Hematopoietic multipotent progenitor cell (in vitro differentiated cells): ENCODE data around the gene ZKSCAN8. TPM values are rescaled to one million over a fixed set of nuclear protein-coding genes. Genes with fewer than 3 reads are reported as not detected.
"Not testable (repeated sequence)": the region's sequence is repeated elsewhere in the genome, so short reads cannot be mapped to it uniquely, and the experiment has no call there.

ENCODE experiments used
- DNase-seq, 3 donors: peaks; one replicate each; pipeline ENCODE4 v3.0.0-alpha.2; 2011 to 2015; ENCODE audit warnings: low read depth in 2 of 3, low spot score in 2 of 3
- total RNA-seq: library from RNA; depleted of rRNA; stranded (reverse); fragments of >200 nt; gene quantifications from one replicate; pipeline ENCODE4 v1.2.3, GENCODE V29; 2012

Gene ZKSCAN8
- total RNA-seq = 14.0 TPM

GRCh38 chr6:28141500-28142329, at the start of gene ZKSCAN8:
TSS of gene ZKSCAN8 (plus strand) at chr6:28141883. CDS start at chr6:28148408, 6,525 bp downstream.
- DNase-seq = peak; percentile 50 to 81 (median 81)

DNA sequence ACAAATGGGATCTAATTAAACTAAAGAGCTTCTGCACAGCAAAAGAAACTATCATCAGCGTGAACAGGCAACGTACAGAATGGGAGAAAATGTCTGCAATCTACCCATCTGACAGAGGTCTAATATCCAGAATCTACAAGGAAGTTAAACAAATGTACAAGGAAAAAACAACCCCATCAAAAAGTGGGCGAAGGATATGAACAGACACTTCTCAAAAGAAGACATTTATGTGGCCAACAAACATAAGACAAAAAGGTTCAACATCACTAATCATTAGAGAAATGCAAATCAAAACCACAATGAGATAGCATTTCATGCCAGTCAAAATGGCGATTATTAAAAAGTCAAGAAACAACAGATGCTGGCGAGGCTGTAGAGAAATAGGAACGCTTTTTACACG, 39.5 kb upstream of the ZKSCAN8 start:
- DNase-seq = not testable (repeated sequence)

- DNase-seq = not testable (repeated sequence)
Measured at GRCh38 chr6:28102699-28103098, 39.0 kb upstream of the ZKSCAN8 start.

DNA sequence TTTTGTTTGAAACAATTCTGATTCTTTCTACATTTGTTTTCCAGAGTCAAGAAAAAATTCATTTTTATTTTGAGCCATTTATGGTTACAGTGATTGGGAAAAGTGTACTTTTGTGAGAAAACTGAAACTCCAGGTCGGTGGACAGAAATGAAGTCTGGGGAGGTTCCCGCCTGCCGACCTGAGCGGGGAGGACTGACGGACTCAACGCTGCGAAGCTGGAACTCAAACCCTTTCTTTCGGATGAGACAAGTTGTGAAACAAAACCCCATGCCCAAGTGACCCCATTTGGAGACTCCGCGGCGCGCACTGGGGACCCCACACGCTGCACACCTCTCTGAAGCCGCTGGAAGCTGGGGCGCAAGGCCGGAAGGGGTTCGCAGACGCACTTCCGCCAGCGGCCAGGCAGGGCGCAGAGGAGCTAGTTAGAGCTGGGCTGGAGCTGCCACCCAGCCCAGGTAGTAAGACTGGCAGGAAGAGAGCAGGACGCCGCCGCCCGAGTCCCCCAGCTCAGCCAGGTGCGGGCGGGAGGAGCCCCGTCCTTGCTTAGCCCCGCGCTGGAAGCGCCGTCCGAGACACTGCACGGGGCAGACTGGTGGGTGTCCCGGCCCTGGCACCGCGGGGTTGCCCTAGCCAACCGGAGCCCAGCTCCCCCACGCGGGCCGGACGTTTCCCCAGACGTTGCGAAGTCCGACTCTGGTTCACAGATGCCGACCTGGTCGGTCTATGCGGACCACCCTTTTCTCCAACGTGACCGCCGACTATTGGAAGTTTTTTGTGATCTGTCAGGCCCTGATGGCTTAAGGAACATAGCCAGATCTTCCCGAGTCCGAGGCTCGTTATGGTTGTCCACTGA, 37.1 kb upstream of the ZKSCAN8 start:
- DNase-seq = peak; percentile 63 to 90 (median 85)

GRCh38 chr6:28105245-28105639, 36.4 kb upstream of the ZKSCAN8 start:
- peak in 1 of 3 donors; percentile 24 for DNase-seq

- DNase-seq = no peak
Measured at GRCh38 chr6:28107506-28107905, 34.2 kb upstream of the ZKSCAN8 start.

DNA sequence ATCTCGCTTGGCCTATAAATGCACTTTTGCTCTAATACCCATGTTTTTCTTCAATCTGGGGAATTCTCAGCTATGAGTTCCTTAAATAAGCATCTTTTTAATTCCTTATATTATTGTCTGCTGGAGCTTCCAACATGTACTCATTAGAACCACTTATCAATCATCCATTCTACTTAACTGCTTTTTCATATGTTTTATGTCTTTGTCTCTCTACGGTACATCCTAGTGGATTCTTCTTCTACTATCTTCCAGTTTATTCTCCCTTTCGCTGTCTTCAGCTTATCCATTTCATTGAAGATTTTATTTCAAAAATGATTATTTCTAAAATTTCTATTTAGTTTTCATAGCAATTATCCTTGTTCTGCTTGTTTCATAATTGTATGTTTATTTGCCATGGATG, 29.7 kb upstream of the ZKSCAN8 start:
- no peak for DNase-seq

DNA sequence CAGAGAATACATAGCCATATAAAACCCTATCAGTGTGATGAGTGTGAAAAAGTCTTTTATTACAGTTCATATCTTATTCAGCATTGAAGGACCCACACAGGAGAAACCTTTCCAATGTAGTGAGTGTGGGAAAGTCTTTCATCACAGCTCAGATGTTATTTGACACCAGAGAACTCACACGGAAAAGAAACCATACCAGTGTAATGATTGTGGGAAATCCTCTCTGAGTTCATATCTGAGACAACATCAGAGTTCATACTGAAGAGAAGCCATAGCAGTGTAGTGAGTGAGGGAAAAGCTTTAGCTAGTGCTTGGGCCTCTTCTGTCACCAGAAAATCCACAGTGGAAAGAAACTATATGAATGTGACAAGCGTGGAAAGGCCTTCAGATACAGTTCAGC, 25.9 kb upstream of the ZKSCAN8 start:
- no peak for DNase-seq

DNA sequence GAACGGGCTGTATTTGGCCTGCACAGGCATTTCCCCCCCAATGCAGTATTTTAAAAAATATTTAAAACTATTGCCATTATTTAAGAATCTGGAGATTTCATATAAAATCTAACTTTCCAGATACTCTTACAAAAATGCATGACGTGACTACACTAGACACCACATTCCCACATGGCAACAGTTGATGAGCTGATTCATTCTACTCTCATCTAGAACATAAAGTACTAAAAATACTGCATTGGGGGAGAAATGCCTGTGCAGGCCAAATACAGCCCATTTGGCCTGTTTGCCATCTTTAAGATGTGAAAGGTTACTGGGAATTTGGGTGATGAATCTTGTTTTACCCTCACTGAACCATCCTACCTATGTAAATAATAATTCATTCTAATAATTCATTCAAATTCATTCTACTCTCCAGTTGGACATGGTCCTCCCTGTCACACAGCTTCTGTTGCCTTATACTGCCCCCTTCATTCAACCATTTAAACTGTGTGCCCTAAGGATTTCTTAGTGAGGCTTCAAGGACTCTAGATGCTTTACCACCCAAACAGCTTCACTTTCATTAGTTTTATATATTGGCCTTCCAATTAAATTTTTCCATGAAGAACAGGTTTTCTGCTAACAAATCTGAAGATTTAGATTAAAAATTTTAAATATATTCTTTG, 24.2 kb upstream of the ZKSCAN8 start:
- DNase-seq = peak in 1 of 3 donors; percentile 45

- no peak for DNase-seq
Measured at GRCh38 chr6:28118217-28118616, 23.5 kb upstream of the ZKSCAN8 start.

GRCh38 chr6:28121876-28122275, 19.8 kb upstream of the ZKSCAN8 start:
- DNase-seq = no peak

GRCh38 chr6:28122283-28122682, 19.4 kb upstream of the ZKSCAN8 start:
- DNase-seq = not testable (repeated sequence)

DNA sequence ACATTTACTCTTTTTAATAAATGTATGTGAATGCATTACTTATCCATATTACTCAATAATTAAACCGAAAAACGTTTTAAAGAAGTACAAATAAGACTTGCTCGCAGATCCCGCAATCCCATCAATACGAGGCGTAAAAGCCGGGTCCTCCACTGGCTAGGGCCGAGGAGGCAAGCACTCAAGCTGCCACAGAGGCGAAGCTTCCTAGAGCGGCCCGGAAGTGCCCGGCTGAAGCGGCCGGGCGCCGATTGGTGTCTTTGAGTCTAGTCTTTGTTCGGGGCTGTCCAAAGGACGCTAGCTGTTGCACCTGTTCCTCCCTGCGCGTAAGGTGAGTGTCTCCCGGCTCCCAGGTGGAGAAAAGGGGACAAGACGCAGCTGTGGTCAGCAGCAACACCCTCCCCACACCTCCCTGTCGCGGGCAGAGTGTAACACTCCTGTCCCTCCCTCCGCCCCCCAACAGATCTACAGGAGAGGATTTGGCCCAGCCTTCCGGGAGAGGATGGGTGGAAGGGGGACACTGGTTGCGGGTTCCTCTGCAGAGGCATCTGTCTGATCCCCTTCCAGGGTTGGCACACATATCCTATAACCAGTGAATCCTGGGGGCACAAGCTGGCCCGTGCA, 17.2 kb upstream of the ZKSCAN8 start, which contains the start of gene ZSCAN16:
Gene ZSCAN16 (plus strand): TSS at position 260 of the 621 bp plus-strand sequence. CDS start 835 bp downstream, outside the sequence.
- peak in 2 of 3 donors; percentile 76 to 82 for DNase-seq

GRCh38 chr6:28124971-28125353, 16.7 kb upstream of the ZKSCAN8 start:
- peak in 1 of 3 donors; percentile 24 for DNase-seq

GRCh38 chr6:28125401-28125800, 16.3 kb upstream of the ZKSCAN8 start:
- DNase-seq = peak in 1 of 3 donors; percentile 38

- peak in 2 of 3 donors; percentile 63 to 73 for DNase-seq
Measured at GRCh38 chr6:28134015-28134414, 7.7 kb upstream of the ZKSCAN8 start.

DNA sequence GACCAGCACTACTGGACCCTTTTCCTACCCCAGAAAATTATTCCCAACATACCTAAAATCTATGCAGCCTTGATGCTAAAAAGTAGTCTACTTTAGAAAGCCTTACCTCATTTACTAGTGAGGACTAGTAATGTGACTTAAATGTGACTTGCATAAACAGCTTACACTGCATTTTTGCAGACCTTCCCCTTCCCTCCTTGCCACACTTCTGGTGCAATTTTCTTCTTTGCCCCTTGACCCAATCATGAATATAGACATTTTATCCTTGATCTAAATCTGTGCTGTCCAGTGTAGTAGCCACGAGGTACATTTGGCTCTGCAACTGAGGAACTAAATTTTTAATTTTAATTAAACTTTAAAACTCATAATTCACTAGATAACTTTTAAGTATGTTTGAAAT, 7.0 kb upstream of the ZKSCAN8 start:
- peak in 1 of 3 donors; percentile 7 for DNase-seq

DNA sequence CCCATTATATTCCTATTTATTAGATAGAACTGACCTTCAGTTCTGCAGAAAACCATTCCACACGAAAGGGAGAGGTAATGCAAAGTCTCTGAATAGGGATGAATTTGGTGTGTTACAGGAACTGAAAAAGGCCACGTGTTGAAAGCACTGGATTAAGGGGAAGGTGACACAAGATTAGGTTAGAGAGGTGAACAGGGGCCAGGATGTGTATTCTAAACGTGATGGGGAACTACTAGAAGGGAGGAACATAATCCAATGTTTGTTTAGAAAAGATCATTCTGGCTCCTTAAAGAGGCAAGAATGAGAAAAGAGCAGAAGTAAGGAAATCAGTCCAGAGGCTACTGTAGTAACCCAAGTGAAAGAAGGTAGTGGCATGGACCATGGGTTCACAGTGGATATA, 6.3 kb upstream of the ZKSCAN8 start:
- no peak for DNase-seq

DNA sequence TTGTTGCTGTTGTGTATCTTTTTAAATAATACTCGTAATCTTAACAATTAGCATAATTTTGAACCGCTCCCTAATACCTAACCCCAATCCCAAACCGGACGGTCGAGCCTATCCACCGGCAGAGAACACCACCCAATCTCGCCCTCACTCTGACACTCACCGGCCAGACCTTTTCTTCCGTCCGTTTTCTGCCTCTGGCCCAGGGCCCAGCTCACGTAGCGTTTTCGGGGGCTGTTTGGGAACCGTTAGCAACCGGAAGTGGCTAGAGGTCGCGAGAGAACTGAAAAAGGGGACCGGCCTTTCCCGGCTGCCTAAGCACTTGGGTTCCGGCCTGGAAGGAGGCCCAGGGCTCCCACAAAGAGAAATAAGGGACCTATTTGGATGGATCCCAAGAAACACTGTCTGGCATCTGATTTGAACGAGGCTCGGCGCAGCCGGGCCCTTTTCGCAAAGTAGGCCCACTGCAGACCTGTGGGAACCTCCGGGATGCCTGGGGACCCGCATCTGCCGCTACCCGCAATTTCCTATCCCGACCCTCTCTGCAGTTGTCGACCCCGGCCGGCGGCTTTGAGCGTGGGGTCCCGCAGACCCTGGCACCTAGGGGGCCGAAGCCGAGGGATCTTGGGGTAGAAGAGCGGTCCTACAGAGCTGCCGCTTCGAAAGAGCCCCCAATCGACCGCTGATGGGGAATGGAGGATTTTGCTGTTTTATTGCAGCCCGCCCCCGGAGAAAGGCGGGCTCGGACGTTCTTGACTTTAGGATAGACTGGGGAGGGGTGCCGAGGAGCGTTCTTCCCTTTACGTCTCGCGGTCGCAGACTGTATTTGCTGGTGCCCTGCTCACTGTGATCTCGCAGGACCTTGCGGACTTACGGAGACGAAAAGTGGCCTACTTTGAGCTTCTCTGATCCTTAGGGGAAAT, 4.8 kb upstream of the ZKSCAN8 start:
- peak; percentile 51 to 87 (median 83) for DNase-seq
